GM18507 (cell line): ENCODE data around the gene ACAP2.
"Not testable (repeated sequence)": the region's sequence is repeated elsewhere in the genome, so short reads cannot be mapped to it uniquely, and the experiment has no call there.

ENCODE experiments used
- DNase-seq: peaks from one replicate; pipeline ENCODE4 v3.0.0; 2011; ENCODE audit warnings: low read depth; ENCODE audit not compliant: insufficient read length; ENCODE audit errors: extremely low spot score
- FAIRE-seq: peaks from 2 replicates; lab custom pipeline; 2011; peaks lifted over from hg19 to GRCh38; lab: Jason Lieb, UNC

ACAP2 gene

GRCh38 chr3:195442573-195443390 is at the start of gene ACAP2:
Gene ACAP2 (minus strand): TSS chr3:195443020. CDS start chr3:195442847, 173 bp downstream.
- peak; percentile 96 for FAIRE-seq
- DNase-seq = peak; percentile 99

- no peak for FAIRE-seq
- DNase-seq = no peak
These were observed 32.8 kb upstream of the ACAP2 start for GRCh38 chr3:195475614-195476013.

GRCh38 chr3:195475116-195475515 is 32.3 kb upstream of the ACAP2 start:
- not testable (repeated sequence) for FAIRE-seq, DNase-seq

- DNase-seq = no peak
- no peak for FAIRE-seq
These were observed 26.0 kb upstream of the ACAP2 start for GRCh38 chr3:195468841-195469240.

GRCh38 chr3:195468391-195468776 is 25.6 kb upstream of the ACAP2 start:
- no peak for DNase-seq
- peak; percentile 9 for FAIRE-seq

GRCh38 chr3:195467641-195468390 is 25.0 kb upstream of the ACAP2 start:
- no peak for FAIRE-seq

GRCh38 chr3:195466251-195466650 is 23.4 kb upstream of the ACAP2 start:
- DNase-seq (no peak), FAIRE-seq (no peak)

More at GRCh38 chr3:195467641-195468390, 25.0 kb upstream of the ACAP2 start:
- DNase-seq = no peak

GRCh38 chr3:195462922-195463321 is 20.1 kb upstream of the ACAP2 start:
- not testable (repeated sequence) for DNase-seq, FAIRE-seq

GRCh38 chr3:195462308-195462610 is 19.4 kb upstream of the ACAP2 start:
- DNase-seq = no peak
- no peak for FAIRE-seq

GRCh38 chr3:195461594-195462307 is 18.9 kb upstream of the ACAP2 start:
- no peak for FAIRE-seq
- DNase-seq = no peak

GRCh38 chr3:195460091-195460713 is 17.4 kb upstream of the ACAP2 start:
- FAIRE-seq = no peak

GRCh38 chr3:195458316-195458717 is 15.5 kb upstream of the ACAP2 start:
- FAIRE-seq (peak; percentile 64), DNase-seq (peak; percentile 32)

More at GRCh38 chr3:195460091-195460713, 17.4 kb upstream of the ACAP2 start:
- no peak for DNase-seq

- no peak for DNase-seq
These were observed 13.0 kb upstream of the ACAP2 start for GRCh38 chr3:195455789-195456188.

GRCh38 chr3:195453236-195453635 is 10.4 kb upstream of the ACAP2 start:
- no peak for DNase-seq
- FAIRE-seq = no peak

More at GRCh38 chr3:195455789-195456188, 13.0 kb upstream of the ACAP2 start:
- FAIRE-seq = no peak

GRCh38 chr3:195451373-195452015 is 8.7 kb upstream of the ACAP2 start:
- DNase-seq (no peak), FAIRE-seq (no peak)

GRCh38 chr3:195450731-195451229 is 8.0 kb upstream of the ACAP2 start:
- DNase-seq (no peak), FAIRE-seq (no peak)

- DNase-seq (no peak), FAIRE-seq (no peak)
These were observed 5.5 kb upstream of the ACAP2 start for GRCh38 chr3:195448205-195448875.

GRCh38 chr3:195447201-195447600 is 4.4 kb upstream of the ACAP2 start:
- DNase-seq = no peak
- no peak for FAIRE-seq
